ENCODE data around the gene PDE4D. TPM values are rescaled to one million over a fixed set of nuclear protein-coding genes. Genes with fewer than 3 reads are reported as not detected.

PDE4D gene
- total and polyA plus RNA-seq, 2 donors (not counting 1 experiment from before 2014, with no cell fraction given) = 14.9 to 171 TPM

DNA sequence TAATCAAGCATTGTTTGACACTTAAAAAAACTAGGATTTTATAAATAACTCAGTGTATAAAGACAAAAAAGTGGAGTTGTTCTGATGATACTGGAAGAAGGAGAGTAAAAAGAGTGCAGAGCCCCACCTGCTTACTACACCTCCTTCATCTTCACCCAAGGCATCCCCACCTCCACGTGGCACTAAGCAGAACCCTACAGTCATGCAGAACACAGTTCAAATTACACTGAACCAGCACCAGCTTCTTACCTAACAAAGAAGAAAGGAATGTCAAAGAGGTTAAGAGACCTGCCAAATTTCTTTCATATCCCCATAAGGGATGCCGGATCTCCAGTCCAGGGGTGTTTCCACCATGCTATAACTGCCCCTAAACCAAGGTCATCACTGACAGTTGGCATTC lies 55.5 kb downstream of the PDE4D start:
- Histone ChIP-seq H3K79me2 (ENCODE audit: control insufficient read depth, insufficient read depth, low read length) (no peaks in the 10 kb centered on the region), H3K9ac (ENCODE audit: low read length) (no peak overlapping the region), H3K4me3 (ENCODE audit: control extremely low read depth in 1 of 5, extremely low read depth in 1 of 5, insufficient read depth in 1 of 5, low read depth in 2 of 5, low read length in 4 of 5) (no peak overlapping the region), H4K20me1 (ENCODE audit: control insufficient read depth, insufficient read depth, low read length, poor library complexity, severe bottlenecking) (no peaks in the 10 kb centered on the region), H3K27ac (ENCODE audit: low read length in 2 of 2) (no peak overlapping the region), H3K9me3 (ENCODE audit: control extremely low read depth in 1 of 3, control insufficient read depth in 2 of 3, insufficient read depth in 1 of 3, low read length in 2 of 3) (no peaks in the 10 kb centered on the region), H3K4me1 (ENCODE audit: control insufficient read depth in 2 of 2, insufficient read depth in 2 of 2, low read length in 2 of 2) (no peaks in the 10 kb centered on the region), H3K4me2 (replicated peaks; ENCODE audit: low read depth, low read length, poor library complexity, severe bottlenecking) (no peak overlapping the region), H2AFZ (ENCODE audit: insufficient read depth, low read depth, low read length, poor library complexity, severe bottlenecking) (no peak overlapping the region), H3K27me3 (replicated peaks in 1 of 4; ENCODE audit: control extremely low read depth in 1 of 4, control insufficient read depth in 3 of 4, insufficient read depth in 4 of 4, low read length in 3 of 4) (no peaks in the 10 kb centered on the region), H3K36me3 (replicated peaks in 1 of 2; ENCODE audit: control extremely low read depth in 1 of 2, control insufficient read depth in 1 of 2, extremely low read depth in 1 of 2, insufficient read depth in 2 of 2, low read length in 1 of 2) (no peaks in the 10 kb centered on the region)
- 100% methylated on average over 2 of the region's 2 CpGs for WGBS (ENCODE audit: insufficient coverage)
- H3K4me1 Mint-ChIP-seq = no peaks in the 10 kb centered on the region
- ChIA-PET POLR2A (no interaction called here), CTCF (no interaction called here)
- H3K4me3 Mint-ChIP-seq = no peak overlapping the region
- intact Hi-C loops (cut with micrococcal nuclease) = no loop called here
- TF ChIP-seq EZH2 (IDR thresholded peaks at IDR 0.05; ENCODE audit: borderline replicate concordance, insufficient read depth, low read depth, low read length, poor library complexity, severe bottlenecking) (no peak), CTCF (IDR thresholded peaks at IDR 0.05) (no peak)
- ATAC-seq (ENCODE audit: low read depth) (no peak), DNase-seq (no peak)
- H3K9me3 Mint-ChIP-seq (ENCODE audit: insufficient read depth) = no peaks in the 10 kb centered on the region
- H3K27me3 Mint-ChIP-seq = peaks cover 10% of the 10 kb centered on the region
- H3K27ac Mint-ChIP-seq = no peak overlapping the region

GRCh38 chr5:59837071-59837470 lies 56.5 kb downstream of the PDE4D start:
- Histone ChIP-seq H2AFZ (ENCODE audit: insufficient read depth, low read depth, low read length, poor library complexity, severe bottlenecking) (no peak overlapping the region), H3K79me2 (ENCODE audit: control insufficient read depth, insufficient read depth, low read length) (no peaks in the 10 kb centered on the region), H3K27ac (ENCODE audit: low read length in 2 of 2) (no peak overlapping the region), H3K4me3 (ENCODE audit: control extremely low read depth in 1 of 5, extremely low read depth in 1 of 5, insufficient read depth in 1 of 5, low read depth in 2 of 5, low read length in 4 of 5) (no peak overlapping the region), H3K36me3 (replicated peaks in 1 of 2; ENCODE audit: control extremely low read depth in 1 of 2, control insufficient read depth in 1 of 2, extremely low read depth in 1 of 2, insufficient read depth in 2 of 2, low read length in 1 of 2) (no peaks in the 10 kb centered on the region), H3K9ac (ENCODE audit: low read length) (no peak overlapping the region), H4K20me1 (ENCODE audit: control insufficient read depth, insufficient read depth, low read length, poor library complexity, severe bottlenecking) (no peaks in the 10 kb centered on the region), H3K4me2 (replicated peaks; ENCODE audit: low read depth, low read length, poor library complexity, severe bottlenecking) (no peak overlapping the region), H3K9me3 (ENCODE audit: control extremely low read depth in 1 of 3, control insufficient read depth in 2 of 3, insufficient read depth in 1 of 3, low read length in 2 of 3) (no peaks in the 10 kb centered on the region), H3K27me3 (replicated peaks in 1 of 4; ENCODE audit: control extremely low read depth in 1 of 4, control insufficient read depth in 3 of 4, insufficient read depth in 4 of 4, low read length in 3 of 4) (no peaks in the 10 kb centered on the region), H3K4me1 (ENCODE audit: control insufficient read depth in 2 of 2, insufficient read depth in 2 of 2, low read length in 2 of 2) (no peaks in the 10 kb centered on the region)
- ChIA-PET CTCF (no interaction called here), POLR2A (no interaction called here)
- no CpG with 5 or more reads among the region's 1 CpG for WGBS (ENCODE audit: insufficient coverage)
- Mint-ChIP-seq H3K9me3 (ENCODE audit: insufficient read depth) (no peaks in the 10 kb centered on the region), H3K27ac (no peak overlapping the region), H3K4me1 (no peaks in the 10 kb centered on the region), H3K4me3 (no peak overlapping the region), H3K27me3 (peaks cover 8% of the 10 kb centered on the region)
- intact Hi-C loops (cut with micrococcal nuclease) = no loop called here
- ATAC-seq (ENCODE audit: low read depth) (no peak), DNase-seq (no peak)
- no peak for TF ChIP-seq EZH2 (IDR thresholded peaks at IDR 0.05; ENCODE audit: borderline replicate concordance, insufficient read depth, low read depth, low read length, poor library complexity, severe bottlenecking)
- TF ChIP-seq CTCF (IDR thresholded peaks at IDR 0.05) = no peak
